HCT116 (cell line): ENCODE results near the gene PHLDB3. TPM values are rescaled to one million over a fixed set of nuclear protein-coding genes. Genes with fewer than 3 reads are reported as not detected.
A peak's percentile ranks its signal among the peaks of the same experiment; 100 is the strongest.
"Not testable (repeated sequence)": the region's sequence is repeated elsewhere in the genome, so short reads cannot be mapped to it uniquely, and the experiment has no call there.

ENCODE experiments used
- ATAC-seq: fragments of 200-7000 bp; cut with Tn5 transposase; 2 replicates; pipeline ENCODE4 v1.9.1; 2020; ENCODE audit warnings: mild to moderate bottlenecking, moderate library complexity
- BruUV-seq: library from RNA; stranded (reverse); fragments of 400-500 nt; replicated peaks from 2 replicates; lab custom pipeline; 2021; lab: Mats Ljungman, UMichigan
- CTCF ChIA-PET: fragments of 300-600 bp; sonication (Branson Sonifier 250); formaldehyde crosslinking; loops from one replicate; lab custom pipeline; 2021; ENCODE audit warnings: antibody characterized with exemption; lab: Charles Lee
- POLR2A ChIA-PET: fragments of 300-600, 350-600 bp; sonication (Branson Sonifier 250); formaldehyde crosslinking; loops from one replicate; lab custom pipeline; 2021; ENCODE audit warnings: antibody characterized with exemption; lab: Charles Lee
- RAD21 ChIA-PET, 2 experiments: fragments of 300-600 bp; sonication (Branson Sonifier 250); formaldehyde crosslinking; loops; one replicate each; lab custom pipeline; 2023; ENCODE audit warnings: low total read pairs in 2 of 2; ENCODE audit not compliant: uncharacterized antibody in 2 of 2, unreplicated experiment in 2 of 2, low non-redundant PET in 1 of 2; lab: Charles Lee
- DNase-seq: peaks from one replicate; pipeline ENCODE4 v3.0.0-alpha.2; 2010; ENCODE audit warnings: low read depth, low spot score
- H2AFZ ChIP-seq: fragments of 200-600 bp; shearing (Covaris generic), sonication (generic); 2 replicates; pipeline ENCODE4 v1.6.1; 2017; ENCODE audit warnings: low read depth, mixed run types, mixed read lengths, antibody characterized with exemption, low read length; ENCODE audit not compliant: poor library complexity, severe bottlenecking
- H3K27ac ChIP-seq: 2 replicates; pipeline ENCODE4 v1.5.1; 2012; ENCODE audit warnings: low read depth, low read length
- H3K27me3 ChIP-seq: fragments of 200-600 bp; sonication (generic); 2 replicates; pipeline ENCODE4 v1.6.1; 2016; ENCODE audit warnings: mixed run types, low read length, mixed read lengths; ENCODE audit not compliant: insufficient read depth
- H3K36me3 ChIP-seq, 2 experiments: fragments of 200-500 bp in 1 of 2; fragments of 200-600 bp in 1 of 2; sonication (Bioruptor generic) in 1 of 2; sonication (generic) in 1 of 2; 2 replicates each; pipeline versions ENCODE4 v1.5.1 to v1.6.1; 2014 to 2016; ENCODE audit warnings: low read length in 2 of 2, inconsistent platforms in 1 of 2, mixed read lengths in 1 of 2, mixed run types in 1 of 2; ENCODE audit not compliant: insufficient read depth in 2 of 2, control insufficient read depth in 1 of 2
- H3K4me1 ChIP-seq, 2 experiments: fragments of 200-600 bp in 1 of 2; sonication (generic) in 1 of 2; 2 replicates each; pipeline versions ENCODE4 v1.5.1 to v1.6.1; 2012 to 2017; ENCODE audit warnings: low read length in 2 of 2, inconsistent platforms in 1 of 2, mild to moderate bottlenecking in 1 of 2, mixed read lengths in 1 of 2, mixed run types in 1 of 2, moderate library complexity in 1 of 2; ENCODE audit not compliant: insufficient read depth in 2 of 2, control insufficient read depth in 1 of 2
- H3K4me2 ChIP-seq: fragments of 200-600 bp; sonication (generic); 2 replicates; pipeline ENCODE4 v1.6.1; 2017; ENCODE audit warnings: mixed run types, low read length, mixed read lengths
- H3K4me3 ChIP-seq, 2 experiments: fragments of 200-600 bp in 1 of 2; sonication (generic) in 1 of 2; replicated peaks in 1 of 2; 2 replicates each; pipeline ENCODE4 v1.5.1; 2011 to 2016; ENCODE audit warnings: low read length in 2 of 2, control low read depth in 1 of 2, low read depth in 1 of 2, mild to moderate bottlenecking in 1 of 2, mixed read lengths in 1 of 2, mixed run types in 1 of 2
- H3K79me2 ChIP-seq: fragments of 200-600 bp; sonication (generic); 2 replicates; pipeline ENCODE4 v1.6.1; 2017; ENCODE audit warnings: mild to moderate bottlenecking, mixed run types, low read length, moderate library complexity, mixed read lengths; ENCODE audit not compliant: insufficient read depth
- H3K9ac ChIP-seq: fragments of 200-600 bp; sonication (generic); 2 replicates; pipeline ENCODE4 v1.6.1; 2016; ENCODE audit warnings: low read length, mixed read lengths
- H3K9me2 ChIP-seq: fragments of 200-600 bp; sonication (generic), shearing (Covaris generic); 2 replicates; pipeline ENCODE4 v1.6.1; 2017; ENCODE audit warnings: mixed run types, mild to moderate bottlenecking, moderate library complexity; ENCODE audit not compliant: insufficient read depth
- H3K9me3 ChIP-seq, 2 experiments: fragments of 200-500 bp in 1 of 2; fragments of 200-600 bp in 1 of 2; sonication (Bioruptor generic) in 1 of 2; sonication (generic) in 1 of 2; 2 replicates each; pipeline ENCODE4 v1.6.1; 2014 to 2017; ENCODE audit warnings: low read length in 2 of 2, mixed read lengths in 2 of 2, inconsistent platforms in 1 of 2, low read depth in 1 of 2, mild to moderate bottlenecking in 1 of 2, mixed run types in 1 of 2, moderate library complexity in 1 of 2; ENCODE audit not compliant: control insufficient read depth in 1 of 2, insufficient read depth in 1 of 2
- H4K20me1 ChIP-seq: fragments of 200-600 bp; sonication (generic), shearing (Covaris generic); 2 replicates; pipeline ENCODE4 v1.6.1; 2017; ENCODE audit warnings: mixed run types, mild to moderate bottlenecking, moderate library complexity; ENCODE audit not compliant: insufficient read depth
- CBX3 ChIP-seq: IDR thresholded peaks from 2 replicates; pipeline ENCODE4 v1.6.1; 2012; ENCODE audit warnings: low read depth
- EZH2 ChIP-seq: fragments of 200-600 bp; sonication (generic); IDR thresholded peaks from 2 replicates; pipeline ENCODE4 v1.6.1; 2017; ENCODE audit warnings: antibody characterized with exemption, mixed run types
- POLR2A ChIP-seq: IDR thresholded peaks from 2 replicates; pipeline ENCODE4 v1.7.0; 2011; ENCODE audit warnings: borderline replicate concordance; ENCODE audit not compliant: insufficient read depth, insufficient read length; ENCODE audit errors: extremely low read depth
- TCF7L2 ChIP-seq: IDR thresholded peaks from 2 replicates; pipeline ENCODE4 v1.7.0; 2011; ENCODE audit warnings: borderline replicate concordance, inconsistent platforms; ENCODE audit not compliant: insufficient read depth, insufficient read length; ENCODE audit errors: extremely low read depth
- intact Hi-C: fragments of 100-400 bp; cut with micrococcal nuclease; formaldehyde crosslinking; loops from 2 replicates; pipeline ENCODE4 v1.10.0; 2022
- total RNA-seq: library from RNA; stranded (reverse); gene quantifications from one replicate; pipeline ENCODE4 v1.2.1, GENCODE V29; 2021; ENCODE audit not compliant: unreplicated experiment
- TF ChIP-seq, protein P1 (sequence below): IDR thresholded peaks from 2 replicates; pipeline ENCODE4 v1.6.1; 2011; ENCODE audit warnings: mild to moderate bottlenecking, low read length, moderate library complexity; ENCODE audit not compliant: insufficient replicate concordance; ENCODE audit errors: extremely low read depth
- TF ChIP-seq, protein P2 (sequence below), 3 experiments: fragments of 200-600 bp in 1 of 3; sonication (generic) in 1 of 3; IDR thresholded peaks in 2 of 3; conservative IDR thresholded peaks in 1 of 3; 2 replicates each; pipeline ENCODE4 v1.5.1; 2012 to 2017; ENCODE audit warnings: low read depth in 2 of 3, low read length in 2 of 3, antibody characterized with exemption in 1 of 3, borderline replicate concordance in 1 of 3, control low read depth in 1 of 3, mild to moderate bottlenecking in 1 of 3, mixed read lengths in 1 of 3, mixed run types in 1 of 3, moderate library complexity in 1 of 3; ENCODE audit not compliant: insufficient read depth in 1 of 3
- TF ChIP-seq, protein P3 (sequence below): IDR thresholded peaks from 2 replicates; pipeline ENCODE4 v1.6.1; 2012

The PHLDB3 gene
- total RNA-seq, 1 experiment from 2014 or later = 15.5 TPM

DNA sequence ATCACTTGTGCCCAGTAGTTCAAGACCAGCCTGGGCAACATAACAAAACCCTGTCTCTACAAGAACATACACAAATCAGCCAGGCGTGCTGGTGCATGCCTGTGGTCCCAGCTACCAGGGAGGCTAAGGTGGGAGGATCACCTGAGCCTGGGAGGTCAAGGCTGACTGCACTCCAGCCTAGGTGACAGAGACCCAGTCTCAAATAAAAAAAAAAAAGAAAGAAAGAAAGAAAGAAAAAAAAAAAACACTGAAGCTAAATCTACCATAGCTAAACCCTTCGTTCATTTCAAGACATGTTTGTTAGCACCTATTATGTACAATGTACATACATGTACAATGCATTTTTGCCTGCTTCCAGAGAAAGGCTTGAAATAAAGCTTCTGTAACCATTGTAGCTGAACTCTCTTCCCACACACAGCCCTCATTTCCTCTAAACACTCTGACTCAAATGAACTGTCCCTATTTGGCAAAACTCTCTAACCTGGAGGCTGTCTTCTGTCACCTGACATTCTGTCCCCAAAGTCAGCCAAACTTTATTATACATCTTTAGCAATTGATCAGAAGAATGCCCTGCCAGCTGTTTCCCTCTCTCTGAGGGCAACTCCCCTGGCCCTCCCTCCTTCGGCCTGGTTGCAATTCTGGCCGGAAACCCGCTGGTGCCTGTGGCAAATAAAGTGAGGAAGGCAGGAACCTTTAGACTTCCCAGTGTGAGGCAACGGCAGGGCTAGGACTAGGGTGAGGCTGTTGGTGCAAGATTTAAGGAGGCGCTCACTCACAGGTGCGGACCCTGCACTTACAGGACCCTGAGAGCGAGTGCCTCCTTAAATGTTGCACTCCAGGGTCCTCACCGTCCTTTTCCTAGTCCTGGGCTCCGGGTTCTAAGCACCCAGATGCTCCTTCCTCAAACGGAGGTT is 20.6 kb upstream of the PHLDB3 start (continued):
- TF ChIP-seq, protein P1, sequence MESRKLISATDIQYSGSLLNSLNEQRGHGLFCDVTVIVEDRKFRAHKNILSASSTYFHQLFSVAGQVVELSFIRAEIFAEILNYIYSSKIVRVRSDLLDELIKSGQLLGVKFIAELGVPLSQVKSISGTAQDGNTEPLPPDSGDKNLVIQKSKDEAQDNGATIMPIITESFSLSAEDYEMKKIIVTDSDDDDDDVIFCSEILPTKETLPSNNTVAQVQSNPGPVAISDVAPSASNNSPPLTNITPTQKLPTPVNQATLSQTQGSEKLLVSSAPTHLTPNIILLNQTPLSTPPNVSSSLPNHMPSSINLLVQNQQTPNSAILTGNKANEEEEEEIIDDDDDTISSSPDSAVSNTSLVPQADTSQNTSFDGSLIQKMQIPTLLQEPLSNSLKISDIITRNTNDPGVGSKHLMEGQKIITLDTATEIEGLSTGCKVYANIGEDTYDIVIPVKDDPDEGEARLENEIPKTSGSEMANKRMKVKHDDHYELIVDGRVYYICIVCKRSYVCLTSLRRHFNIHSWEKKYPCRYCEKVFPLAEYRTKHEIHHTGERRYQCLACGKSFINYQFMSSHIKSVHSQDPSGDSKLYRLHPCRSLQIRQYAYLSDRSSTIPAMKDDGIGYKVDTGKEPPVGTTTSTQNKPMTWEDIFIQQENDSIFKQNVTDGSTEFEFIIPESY = no peak
- no peak for TF ChIP-seq EZH2
- TF ChIP-seq, protein P2, sequence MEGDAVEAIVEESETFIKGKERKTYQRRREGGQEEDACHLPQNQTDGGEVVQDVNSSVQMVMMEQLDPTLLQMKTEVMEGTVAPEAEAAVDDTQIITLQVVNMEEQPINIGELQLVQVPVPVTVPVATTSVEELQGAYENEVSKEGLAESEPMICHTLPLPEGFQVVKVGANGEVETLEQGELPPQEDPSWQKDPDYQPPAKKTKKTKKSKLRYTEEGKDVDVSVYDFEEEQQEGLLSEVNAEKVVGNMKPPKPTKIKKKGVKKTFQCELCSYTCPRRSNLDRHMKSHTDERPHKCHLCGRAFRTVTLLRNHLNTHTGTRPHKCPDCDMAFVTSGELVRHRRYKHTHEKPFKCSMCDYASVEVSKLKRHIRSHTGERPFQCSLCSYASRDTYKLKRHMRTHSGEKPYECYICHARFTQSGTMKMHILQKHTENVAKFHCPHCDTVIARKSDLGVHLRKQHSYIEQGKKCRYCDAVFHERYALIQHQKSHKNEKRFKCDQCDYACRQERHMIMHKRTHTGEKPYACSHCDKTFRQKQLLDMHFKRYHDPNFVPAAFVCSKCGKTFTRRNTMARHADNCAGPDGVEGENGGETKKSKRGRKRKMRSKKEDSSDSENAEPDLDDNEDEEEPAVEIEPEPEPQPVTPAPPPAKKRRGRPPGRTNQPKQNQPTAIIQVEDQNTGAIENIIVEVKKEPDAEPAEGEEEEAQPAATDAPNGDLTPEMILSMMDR (IDR thresholded peaks at IDR 0.05 in 2 of 3, conservative IDR thresholded peaks at IDR 0.05 in 1 of 3; ENCODE audit: borderline replicate concordance in 1 of 3, insufficient read depth in 1 of 3, low read depth in 2 of 3, low read length in 2 of 3) = no peak
- no peak for TF ChIP-seq CBX3
- TF ChIP-seq TCF7L2 = no peak
- TF ChIP-seq, protein P3, sequence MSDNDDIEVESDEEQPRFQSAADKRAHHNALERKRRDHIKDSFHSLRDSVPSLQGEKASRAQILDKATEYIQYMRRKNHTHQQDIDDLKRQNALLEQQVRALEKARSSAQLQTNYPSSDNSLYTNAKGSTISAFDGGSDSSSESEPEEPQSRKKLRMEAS = peak; percentile 39; the same call in 1 of the 2 replicates
- no peak for TF ChIP-seq POLR2A

DNA sequence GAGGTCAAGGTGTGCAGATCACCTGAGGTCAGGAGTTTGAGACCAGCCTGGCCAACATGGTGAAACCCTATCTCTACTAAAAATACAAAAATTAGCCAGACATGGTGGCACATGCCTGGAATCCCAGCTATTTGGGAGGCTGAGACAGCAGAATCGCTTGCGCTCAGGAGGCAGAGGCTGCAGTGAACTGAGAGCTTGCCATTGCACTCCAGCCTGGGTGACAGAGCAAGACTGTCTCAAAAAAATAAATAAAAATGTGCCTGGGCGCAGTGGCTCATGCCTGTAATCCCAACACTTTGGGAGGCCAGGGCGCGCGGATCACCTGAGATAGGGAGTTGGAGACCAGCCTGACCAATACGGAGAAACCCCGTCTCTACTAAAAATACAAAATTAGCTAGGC is 19.1 kb upstream of the PHLDB3 start:
- ATAC-seq, H4K20me1 ChIP-seq, intact Hi-C loops, H3K36me3 ChIP-seq, H3K9me3 ChIP-seq, H3K9me2 ChIP-seq, BruUV-seq, H2AFZ ChIP-seq, POLR2A ChIA-PET, H3K27me3 ChIP-seq, DNase-seq: not testable (repeated sequence)
- H3K27ac ChIP-seq = peak overlapping the region; percentile 22; the same call in 1 of the 2 replicates
- peak overlapping the region in 1 of 2 experiments; percentile 31; a peak in 1 of 4 replicates for H3K4me3 ChIP-seq
- ChIA-PET RAD21 (interaction anchor here in 1 of 2 experiments (1.5 kb wide), 1 partner anchor 76 kb away, joined by 5 read pairs; no protein-coding TSS in a partner anchor), CTCF (interaction anchor here (2.3 kb wide), 1 partner anchor 77 kb away, joined by 11 read pairs; no protein-coding TSS in a partner anchor)
- H3K4me2 ChIP-seq = peak overlapping the region; percentile 61
- peaks cover 49% of the 10 kb centered on the region for H3K79me2 ChIP-seq
- peak overlapping the region; percentile 36; the same call in 1 of the 2 replicates for H3K9ac ChIP-seq
- peaks cover 27 to 55% of the 10 kb centered on the region in 2 experiments for H3K4me1 ChIP-seq
